ENCODE measurements around the gene SH2D6. TPM values are rescaled to one million over a fixed set of nuclear protein-coding genes. Genes with fewer than 3 reads are reported as not detected.

Gene SH2D6
- total and polyA plus RNA-seq, 9 of the 15 experiments (the other 6 are each of a cell fraction or from before 2014, with no cell fraction given): 0.07 to 0.76 (median 0.33) TPM; not detected in 2

DNA sequence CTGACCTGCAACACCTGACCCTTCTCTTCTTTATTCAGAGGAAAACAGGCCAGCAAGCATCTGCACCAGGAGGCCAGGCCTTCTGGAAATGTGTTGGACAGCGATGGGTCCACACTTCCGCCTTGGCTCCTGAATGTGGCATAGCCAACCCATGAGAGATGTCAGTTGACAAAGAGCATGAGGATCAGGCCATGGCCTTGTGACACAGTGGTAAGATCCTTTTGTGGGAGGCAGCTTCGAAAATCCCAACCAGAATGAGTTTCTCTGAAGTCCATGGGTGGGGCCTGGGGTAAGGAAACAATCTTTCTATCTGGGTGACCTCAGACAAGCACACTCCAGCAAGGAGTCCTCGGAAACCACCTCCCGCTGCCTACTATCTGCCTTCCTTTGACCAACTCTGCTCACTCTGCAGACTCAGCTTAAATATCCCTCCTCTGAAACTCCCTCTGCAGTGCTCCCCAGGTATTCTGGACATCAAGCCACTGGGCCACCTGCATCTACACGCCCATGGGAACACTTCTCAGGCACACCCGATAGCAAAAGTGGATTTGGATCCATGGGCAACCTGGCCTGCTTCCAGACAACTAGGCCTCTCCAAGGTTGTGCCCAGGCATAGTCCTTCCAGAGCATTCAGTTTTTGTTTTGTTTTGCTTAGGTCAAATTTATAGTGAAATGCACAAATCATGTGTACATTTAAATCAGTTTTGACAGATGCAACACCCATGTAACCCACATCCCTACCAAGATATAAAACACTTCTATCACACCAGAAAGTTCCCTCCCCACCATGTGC lies 3.6 kb upstream of the SH2D6 start (continued):
- no peak for TF ChIP-seq ZNF184 (CRISPR knock-in tag; IDR thresholded peaks at IDR 0.05)
- TF ChIP-seq JUN (IDR thresholded peaks at IDR 0.05; ENCODE audit: borderline replicate concordance, low read depth, low read length): 0 out of 2 replicates have a peak, but pooled peaks have one; percentile 15
- no peak for TF ChIP-seq JUN (CRISPR knock-in tag; IDR thresholded peaks at IDR 0.05; ENCODE audit: borderline replicate concordance)
- TF ChIP-seq MYBL2 (IDR thresholded peaks at IDR 0.05; ENCODE audit: low read depth): no peak
- TF ChIP-seq MYBL2 (CRISPR knock-in tag; IDR thresholded peaks at IDR 0.05; ENCODE audit: borderline replicate concordance): no peak
- TF ChIP-seq, protein P1, sequence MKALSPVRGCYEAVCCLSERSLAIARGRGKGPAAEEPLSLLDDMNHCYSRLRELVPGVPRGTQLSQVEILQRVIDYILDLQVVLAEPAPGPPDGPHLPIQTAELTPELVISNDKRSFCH (CRISPR knock-in tag; IDR thresholded peaks at IDR 0.05): no peak
- TF ChIP-seq, protein P1 (tag; IDR thresholded peaks at IDR 0.05): no peak
- no peak for TF ChIP-seq ZNF57 (CRISPR knock-in tag; IDR thresholded peaks at IDR 0.05)
- TF ChIP-seq EP300 (IDR thresholded peaks at IDR 0.05; ENCODE audit: low read length): peak; percentile 20; the same call in 1 of the 2 replicates
- no peak for TF ChIP-seq SRSF7 (optimal IDR thresholded peaks at IDR 0.05; ENCODE audit: low read depth, low read length)
- TF ChIP-seq FOXK2 (conservative IDR thresholded peaks at IDR 0.05 in 1 of 2, IDR thresholded peaks at IDR 0.05 in 1 of 2; ENCODE audit: low read depth in 2 of 2): 0 out of 4 replicates have a peak, but pooled peaks of 1 of the 2 experiments have one; percentile 17
- no peak; the same call in 1 of the 2 replicates for TF ChIP-seq HDGF (IDR thresholded peaks at IDR 0.05)
- TF ChIP-seq, protein P2, sequence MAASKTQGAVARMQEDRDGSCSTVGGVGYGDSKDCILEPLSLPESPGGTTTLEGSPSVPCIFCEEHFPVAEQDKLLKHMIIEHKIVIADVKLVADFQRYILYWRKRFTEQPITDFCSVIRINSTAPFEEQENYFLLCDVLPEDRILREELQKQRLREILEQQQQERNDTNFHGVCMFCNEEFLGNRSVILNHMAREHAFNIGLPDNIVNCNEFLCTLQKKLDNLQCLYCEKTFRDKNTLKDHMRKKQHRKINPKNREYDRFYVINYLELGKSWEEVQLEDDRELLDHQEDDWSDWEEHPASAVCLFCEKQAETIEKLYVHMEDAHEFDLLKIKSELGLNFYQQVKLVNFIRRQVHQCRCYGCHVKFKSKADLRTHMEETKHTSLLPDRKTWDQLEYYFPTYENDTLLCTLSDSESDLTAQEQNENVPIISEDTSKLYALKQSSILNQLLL (CRISPR knock-in tag; IDR thresholded peaks at IDR 0.05; ENCODE audit: borderline replicate concordance): no peak
- peak; percentile 68; the same call in 1 of the 2 replicates for TF ChIP-seq MAFK (IDR thresholded peaks at IDR 0.05; ENCODE audit: low read length)
- no peak for TF ChIP-seq HLTF (IDR thresholded peaks at IDR 0.05)
- no peak for TF ChIP-seq E2F3 (CRISPR knock-in tag; IDR thresholded peaks at IDR 0.05)
- TF ChIP-seq CCNT2 (IDR thresholded peaks at IDR 0.05; ENCODE audit: borderline replicate concordance, extremely low read depth, insufficient read length, low read depth, low read length): no peak
- TF ChIP-seq, protein P3, sequence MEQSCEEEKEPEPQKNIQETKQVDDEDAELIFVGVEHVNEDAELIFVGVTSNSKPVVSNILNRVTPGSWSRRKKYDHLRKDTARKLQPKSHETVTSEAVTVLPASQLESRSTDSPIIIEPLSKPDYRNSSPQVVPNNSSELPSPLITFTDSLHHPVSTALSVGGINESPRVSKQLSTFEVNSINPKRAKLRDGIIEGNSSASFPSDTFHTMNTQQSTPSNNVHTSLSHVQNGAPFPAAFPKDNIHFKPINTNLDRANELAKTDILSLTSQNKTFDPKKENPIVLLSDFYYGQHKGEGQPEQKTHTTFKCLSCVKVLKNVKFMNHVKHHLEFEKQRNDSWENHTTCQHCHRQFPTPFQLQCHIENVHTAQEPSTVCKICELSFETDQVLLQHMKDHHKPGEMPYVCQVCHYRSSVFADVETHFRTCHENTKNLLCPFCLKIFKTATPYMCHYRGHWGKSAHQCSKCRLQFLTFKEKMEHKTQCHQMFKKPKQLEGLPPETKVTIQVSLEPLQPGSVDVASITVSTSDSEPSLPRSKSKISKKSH (CRISPR knock-in tag; IDR thresholded peaks at IDR 0.05): no peak
- TF ChIP-seq, protein P4, sequence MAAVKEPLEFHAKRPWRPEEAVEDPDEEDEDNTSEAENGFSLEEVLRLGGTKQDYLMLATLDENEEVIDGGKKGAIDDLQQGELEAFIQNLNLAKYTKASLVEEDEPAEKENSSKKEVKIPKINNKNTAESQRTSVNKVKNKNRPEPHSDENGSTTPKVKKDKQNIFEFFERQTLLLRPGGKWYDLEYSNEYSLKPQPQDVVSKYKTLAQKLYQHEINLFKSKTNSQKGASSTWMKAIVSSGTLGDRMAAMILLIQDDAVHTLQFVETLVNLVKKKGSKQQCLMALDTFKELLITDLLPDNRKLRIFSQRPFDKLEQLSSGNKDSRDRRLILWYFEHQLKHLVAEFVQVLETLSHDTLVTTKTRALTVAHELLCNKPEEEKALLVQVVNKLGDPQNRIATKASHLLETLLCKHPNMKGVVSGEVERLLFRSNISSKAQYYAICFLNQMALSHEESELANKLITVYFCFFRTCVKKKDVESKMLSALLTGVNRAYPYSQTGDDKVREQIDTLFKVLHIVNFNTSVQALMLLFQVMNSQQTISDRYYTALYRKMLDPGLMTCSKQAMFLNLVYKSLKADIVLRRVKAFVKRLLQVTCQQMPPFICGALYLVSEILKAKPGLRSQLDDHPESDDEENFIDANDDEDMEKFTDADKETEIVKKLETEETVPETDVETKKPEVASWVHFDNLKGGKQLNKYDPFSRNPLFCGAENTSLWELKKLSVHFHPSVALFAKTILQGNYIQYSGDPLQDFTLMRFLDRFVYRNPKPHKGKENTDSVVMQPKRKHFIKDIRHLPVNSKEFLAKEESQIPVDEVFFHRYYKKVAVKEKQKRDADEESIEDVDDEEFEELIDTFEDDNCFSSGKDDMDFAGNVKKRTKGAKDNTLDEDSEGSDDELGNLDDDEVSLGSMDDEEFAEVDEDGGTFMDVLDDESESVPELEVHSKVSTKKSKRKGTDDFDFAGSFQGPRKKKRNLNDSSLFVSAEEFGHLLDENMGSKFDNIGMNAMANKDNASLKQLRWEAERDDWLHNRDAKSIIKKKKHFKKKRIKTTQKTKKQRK (IDR thresholded peaks at IDR 0.05; ENCODE audit: borderline replicate concordance, low read depth, low read length): no peak
- no peak for TF ChIP-seq MTA1 (IDR thresholded peaks at IDR 0.05; ENCODE audit: borderline replicate concordance)
- TF ChIP-seq ZNF76 (CRISPR knock-in tag; IDR thresholded peaks at IDR 0.05; ENCODE audit: borderline replicate concordance): no peak
- no peak for TF ChIP-seq PTRF (tag; IDR thresholded peaks at IDR 0.05)
- TF ChIP-seq NUFIP1 (IDR thresholded peaks at IDR 0.05; ENCODE audit: partially characterized antibody): no peak

Data from K562 (cell line).